H54 (cell line): ENCODE measurements around the gene ERI3.

Experiments
- DNase-seq: peaks from one replicate; pipeline ENCODE4 v3.0.0; 2011; ENCODE audit warnings: low spot score, mixed read lengths; ENCODE audit not compliant: insufficient read length
- FAIRE-seq: peaks from 3 replicates; lab custom pipeline; 2011; peaks lifted over from hg19 to GRCh38; lab: Jason Lieb, UNC
- POLR2A ChIP-seq: IDR thresholded peaks from 2 replicates; pipeline ENCODE4 v1.6.1; 2011; ENCODE audit warnings: low read depth, mild to moderate bottlenecking, low read length

The ERI3 gene

GRCh38 chr1:44296806-44297205 lies 58.3 kb downstream of the ERI3 start:
- no peak for TF ChIP-seq POLR2A
- FAIRE-seq (no peak), DNase-seq (no peak)

GRCh38 chr1:44296086-44296485 lies 59.0 kb downstream of the ERI3 start:
- no peak for TF ChIP-seq POLR2A
- DNase-seq (no peak), FAIRE-seq (no peak)

GRCh38 chr1:44294588-44295007 lies 60.5 kb downstream of the ERI3 start:
- FAIRE-seq (no peak), DNase-seq (no peak)
- no peak for TF ChIP-seq POLR2A

- DNase-seq, result no peak
- no peak for FAIRE-seq
- no peak for TF ChIP-seq POLR2A
Observed at GRCh38 chr1:44293761-44294315, 61.2 kb downstream of the ERI3 start.

GRCh38 chr1:44292651-44293050 lies 62.4 kb downstream of the ERI3 start:
- DNase-seq (no peak), FAIRE-seq (no peak)
- TF ChIP-seq POLR2A, result no peak

GRCh38 chr1:44290250-44291094 lies 64.6 kb downstream of the ERI3 start:
- no peak for DNase-seq
- TF ChIP-seq POLR2A, result no peak
- FAIRE-seq, result no peak

- TF ChIP-seq POLR2A, result no peak
- FAIRE-seq (no peak), DNase-seq (no peak)
Observed at GRCh38 chr1:44289530-44289929, 65.5 kb downstream of the ERI3 start.

- TF ChIP-seq POLR2A, result no peak
- DNase-seq (no peak), FAIRE-seq (no peak)
Observed at GRCh38 chr1:44288883-44289282, 66.2 kb downstream of the ERI3 start.

- DNase-seq (no peak), FAIRE-seq (no peak)
- TF ChIP-seq POLR2A, result no peak
Observed at GRCh38 chr1:44284184-44284583, 70.9 kb downstream of the ERI3 start.

GRCh38 chr1:44283524-44284173 lies 71.4 kb downstream of the ERI3 start:
- TF ChIP-seq POLR2A, result no peak
- no peak for DNase-seq

GRCh38 chr1:44282704-44283426 lies 72.2 kb downstream of the ERI3 start:
- no peak for FAIRE-seq
- TF ChIP-seq POLR2A, result no peak
- DNase-seq, result no peak

More at GRCh38 chr1:44283524-44284173, 71.4 kb downstream of the ERI3 start:
- no peak for FAIRE-seq

- no peak for DNase-seq
- TF ChIP-seq POLR2A, result no peak
- FAIRE-seq, result no peak
Observed at GRCh38 chr1:44281962-44282703, 72.9 kb downstream of the ERI3 start.

- FAIRE-seq, result no peak
- TF ChIP-seq POLR2A, result no peak
- no peak for DNase-seq
Observed at GRCh38 chr1:44276901-44277300, 78.2 kb downstream of the ERI3 start.

GRCh38 chr1:44275991-44276405 lies 79.1 kb downstream of the ERI3 start:
- DNase-seq (no peak), FAIRE-seq (no peak)
- no peak for TF ChIP-seq POLR2A
